ENCODE results near the gene ADCK1. TPM values are rescaled to one million over a fixed set of nuclear protein-coding genes. Genes with fewer than 3 reads are reported as not detected.

The ADCK1 gene
- total RNA-seq, 4 donors from 2014 or later: 7.8 to 22.3 (median 12.6) TPM

DNA sequence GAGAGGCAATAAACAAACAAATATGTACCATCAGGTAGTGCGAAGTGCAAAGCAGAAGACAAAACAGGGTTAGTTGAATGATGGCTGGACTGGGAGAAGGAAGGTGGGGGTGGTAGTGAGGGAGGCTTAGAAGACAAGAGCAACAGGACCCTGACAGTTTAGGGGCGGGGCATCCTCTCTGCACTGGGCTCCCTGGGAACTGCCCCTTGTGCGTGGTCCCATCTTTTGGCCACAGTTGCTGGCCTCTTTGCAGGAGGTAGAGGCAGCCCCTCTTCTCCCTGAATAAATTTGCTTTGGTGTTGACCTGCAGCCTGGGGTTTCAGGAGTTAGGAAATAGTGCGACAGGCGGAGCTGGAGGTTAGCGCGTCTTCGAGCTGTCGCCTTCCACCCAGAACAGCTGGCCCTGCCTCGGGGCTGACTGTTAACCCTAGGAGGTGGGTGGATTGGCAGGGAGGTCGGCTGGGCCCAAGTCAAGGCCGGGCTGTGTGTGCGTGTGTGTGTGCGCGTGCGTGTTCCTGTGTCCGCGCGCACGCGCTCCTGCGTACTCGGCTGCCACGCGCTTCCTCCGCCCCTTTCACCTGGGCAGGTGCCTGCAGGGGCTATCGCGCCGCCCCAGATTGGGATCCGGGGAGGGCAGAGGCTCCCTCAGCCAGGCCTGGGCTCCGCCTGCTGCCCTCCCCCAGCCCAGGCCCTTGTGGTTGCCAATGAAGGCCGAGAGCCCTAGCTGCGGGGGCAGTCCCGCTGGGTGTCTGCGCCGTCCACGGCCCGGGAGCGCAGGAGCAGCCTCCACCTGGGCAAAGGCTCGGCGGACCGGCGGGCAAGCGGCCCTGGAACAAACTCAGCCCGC, 180.8 kb downstream of the ADCK1 start:
- no peaks in the 10 kb centered on the region for H3K36me3 ChIP-seq
- WGBS, 2 donors (ENCODE audit: low coverage in 1 of 2): 10 to 100% methylated on average over 1 to 36 of the region's 45 CpGs
- H3K4me3 ChIP-seq: peak overlapping the region in 3 of 4 donors; percentile 22 to 49 (median 28)
- DNase-seq: peak; percentile 46
- peaks cover 0 to 6% (median 5%) of the 10 kb centered on the region in 4 donors for H3K4me1 ChIP-seq
- TF ChIP-seq EP300 (IDR thresholded peaks at IDR 0.05; ENCODE audit: low read depth) (no peak), POLR2A (IDR thresholded peaks at IDR 0.05) (no peak), POLR2AphosphoS5 (IDR thresholded peaks at IDR 0.05) (no peak)
- TF ChIP-seq, protein P1, sequence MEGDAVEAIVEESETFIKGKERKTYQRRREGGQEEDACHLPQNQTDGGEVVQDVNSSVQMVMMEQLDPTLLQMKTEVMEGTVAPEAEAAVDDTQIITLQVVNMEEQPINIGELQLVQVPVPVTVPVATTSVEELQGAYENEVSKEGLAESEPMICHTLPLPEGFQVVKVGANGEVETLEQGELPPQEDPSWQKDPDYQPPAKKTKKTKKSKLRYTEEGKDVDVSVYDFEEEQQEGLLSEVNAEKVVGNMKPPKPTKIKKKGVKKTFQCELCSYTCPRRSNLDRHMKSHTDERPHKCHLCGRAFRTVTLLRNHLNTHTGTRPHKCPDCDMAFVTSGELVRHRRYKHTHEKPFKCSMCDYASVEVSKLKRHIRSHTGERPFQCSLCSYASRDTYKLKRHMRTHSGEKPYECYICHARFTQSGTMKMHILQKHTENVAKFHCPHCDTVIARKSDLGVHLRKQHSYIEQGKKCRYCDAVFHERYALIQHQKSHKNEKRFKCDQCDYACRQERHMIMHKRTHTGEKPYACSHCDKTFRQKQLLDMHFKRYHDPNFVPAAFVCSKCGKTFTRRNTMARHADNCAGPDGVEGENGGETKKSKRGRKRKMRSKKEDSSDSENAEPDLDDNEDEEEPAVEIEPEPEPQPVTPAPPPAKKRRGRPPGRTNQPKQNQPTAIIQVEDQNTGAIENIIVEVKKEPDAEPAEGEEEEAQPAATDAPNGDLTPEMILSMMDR (IDR thresholded peaks at IDR 0.05): no peak
- peaks cover 18% of the 10 kb centered on the region for H3K27me3 ChIP-seq
- H3K9me3 ChIP-seq: no peaks in the 10 kb centered on the region
- intact Hi-C loops (cut with DNase I; ENCODE audit: low total_unique reads) (no loop called here), in situ Hi-C loops (cut with MboI; ENCODE audit: low pct_ligation_motif_present in 1 of 4, low pct_unique_long_range_greater_than_20kb in 1 of 4, low sequenced_read_pairs in 3 of 4) (no loop called here)
- no peak overlapping the region for H3K27ac ChIP-seq

Small RNA genes within 50 kb of the gene (small RNA-seq; reads per million reads assigned to genes)
- gene RF00019: 0 reads per million in 4 donors

Other genes starting within 250 kb of the ADCK1 start
- 10 to 100 TPM; 14.5 to 51.3 (median 35.8) TPM for gene SPTLC2, start 183.5 kb upstream of the ADCK1 start, total RNA-seq
- 10 to 100 TPM in 2 of 4 donors, 1 to 10 TPM in 2; 5.2 to 15.6 (median 10.4) TPM for gene ALKBH1, start 92.1 kb upstream of the ADCK1 start, total RNA-seq
- 100 to 1,000 TPM in 2 of 4 donors, 10 to 100 TPM in 1, not detected in 1; 81.2 to 277 (median 181) TPM for gene SLIRP, start 92.0 kb upstream of the ADCK1 start, total RNA-seq
- 10 to 100 TPM; 35.2 to 82.7 (median 56.9) TPM for gene SNW1, start 39.0 kb upstream of the ADCK1 start, total RNA-seq

Measured in transverse colon (tissue), 4 donors.